Activated CD4-positive, alpha-beta memory T cell treated with anti-CD3 and anti-CD28 coated beads for 36 hours (primary cell): ENCODE results near the gene SPG21. TPM values are rescaled to one million over a fixed set of nuclear protein-coding genes. Genes with fewer than 3 reads are reported as not detected.

Experiments
- CTCF ChIA-PET: fragments of 350-600 bp; sonication (Branson Sonifier 250); formaldehyde crosslinking; loops from one replicate; lab custom pipeline; 2021; ENCODE audit warnings: antibody characterized with exemption, inconsistent platforms; lab: Charles Lee
- POLR2A ChIA-PET: fragments of 350-600 bp; sonication (Branson Sonifier 250); formaldehyde crosslinking; loops from one replicate; lab custom pipeline; 2021; ENCODE audit warnings: antibody characterized with exemption; lab: Charles Lee
- DNase-seq: peaks from one replicate; pipeline ENCODE4 v3.0.0-alpha.2; 2020
- H3K27ac Mint-ChIP-seq: one replicate; pipeline ENCODE4 v1.8.0; 2021; ENCODE audit warnings: mixed read lengths
- H3K27me3 Mint-ChIP-seq: one replicate; pipeline ENCODE4 v1.8.0; 2021; ENCODE audit warnings: mixed read lengths
- H3K36me3 Mint-ChIP-seq: one replicate; pipeline ENCODE4 v1.8.0; 2021; ENCODE audit warnings: mixed read lengths
- H3K4me1 Mint-ChIP-seq: one replicate; pipeline ENCODE4 v1.8.0; 2021; ENCODE audit warnings: low read depth, mixed read lengths
- H3K4me3 Mint-ChIP-seq: one replicate; pipeline ENCODE4 v1.8.0; 2021; ENCODE audit warnings: mild to moderate bottlenecking, mixed read lengths
- H3K9me3 Mint-ChIP-seq: one replicate; pipeline ENCODE4 v1.8.0; 2021; ENCODE audit warnings: mixed read lengths
- intact Hi-C: fragments of 100-400 bp; cut with micrococcal nuclease; formaldehyde crosslinking; loops from one replicate; pipeline ENCODE4 v1.15.1; 2023
- total RNA-seq, 2 experiments: library from RNA; stranded (reverse); gene quantifications; one replicate each; pipeline ENCODE4 v1.2.3, GENCODE V29; 2021

The SPG21 gene, protein sequence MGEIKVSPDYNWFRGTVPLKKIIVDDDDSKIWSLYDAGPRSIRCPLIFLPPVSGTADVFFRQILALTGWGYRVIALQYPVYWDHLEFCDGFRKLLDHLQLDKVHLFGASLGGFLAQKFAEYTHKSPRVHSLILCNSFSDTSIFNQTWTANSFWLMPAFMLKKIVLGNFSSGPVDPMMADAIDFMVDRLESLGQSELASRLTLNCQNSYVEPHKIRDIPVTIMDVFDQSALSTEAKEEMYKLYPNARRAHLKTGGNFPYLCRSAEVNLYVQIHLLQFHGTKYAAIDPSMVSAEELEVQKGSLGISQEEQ
- total RNA-seq: 10 to 100 TPM; 69.3 to 73.0 TPM

- intact Hi-C loops: loop anchor here (1.0 to 5.0 kb wide), 3 partner anchors 40 to 196 kb away; partner anchors contain the start of genes CLPX and MTFMT
- peak; percentile 95 for DNase-seq
- H3K36me3 Mint-ChIP-seq: peaks cover 2% of the 10 kb centered on the region
- peak within 1 kb of the TSS; percentile 96 for H3K4me3 Mint-ChIP-seq
- H3K27ac Mint-ChIP-seq: peak within 1 kb of the TSS; percentile 82
- no peaks in the 10 kb centered on the region for H3K9me3 Mint-ChIP-seq
- H3K27me3 Mint-ChIP-seq: no peaks in the 10 kb centered on the region
- POLR2A ChIA-PET: interaction anchor here (1.2 to 1.6 kb wide), 4 partner anchors 11 to 315 kb away, joined by 3 to 7 read pairs (median 4); partner anchors contain the start of gene PARP16
- CTCF ChIA-PET: interaction anchor here (0.6 to 1.4 kb wide), 2 partner anchors 19 to 36 kb away, joined by 3 read pairs; no protein-coding TSS in a partner anchor
- H3K4me1 Mint-ChIP-seq: peaks cover 35% of the 10 kb centered on the region
These were observed at the start of gene SPG21 for GRCh38 chr15:64989416-64990167. Gene SPG21, minus strand, starts transcription at chr15:64989914. Its CDS starts 6,345 bp downstream, at chr15:64983569.

GRCh38 chr15:65038836-65039235, 49.1 kb upstream of the SPG21 start:
- H3K9me3 Mint-ChIP-seq: no peaks in the 10 kb centered on the region
- peaks cover under 1% of the 10 kb centered on the region for H3K4me1 Mint-ChIP-seq
- no peak overlapping the region for H3K27ac Mint-ChIP-seq
- POLR2A ChIA-PET: no interaction called here
- no peak overlapping the region for H3K4me3 Mint-ChIP-seq
- no peak for DNase-seq
- CTCF ChIA-PET: interaction anchor here (1.2 kb wide), 1 partner anchor 63 kb away, joined by 4 read pairs; no protein-coding TSS in a partner anchor
- intact Hi-C loops: loop anchor here (10.0 kb wide), 1 partner anchor 146 kb away; the partner anchor contains the start of gene CLPX
- peaks cover 1% of the 10 kb centered on the region for H3K27me3 Mint-ChIP-seq
- no peaks in the 10 kb centered on the region for H3K36me3 Mint-ChIP-seq

DNA sequence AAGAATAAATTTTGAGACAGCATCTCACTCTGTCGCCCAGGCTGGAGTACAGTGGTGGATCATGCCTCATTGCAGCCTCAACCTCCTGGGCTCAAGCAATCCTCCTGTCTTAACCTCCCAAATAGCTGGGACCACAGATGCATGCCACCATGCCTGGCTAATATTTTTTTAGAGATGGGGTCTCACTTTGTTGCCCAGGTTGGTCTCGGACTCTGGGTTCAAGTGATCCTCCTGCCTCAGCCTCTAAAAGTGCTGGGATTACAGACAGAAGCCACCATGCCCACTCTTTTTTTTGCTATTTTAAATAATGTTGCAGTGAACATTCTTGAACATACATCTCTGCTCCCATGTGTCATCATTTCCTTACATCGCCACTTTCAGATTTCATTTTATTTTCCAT, 48.7 kb upstream of the SPG21 start:
- DNase-seq: no peak
- ChIA-PET CTCF (interaction anchor here (1.2 kb wide), 1 partner anchor 63 kb away, joined by 4 read pairs; no protein-coding TSS in a partner anchor), POLR2A (no interaction called here)
- Mint-ChIP-seq H3K27me3 (peaks cover 1% of the 10 kb centered on the region), H3K27ac (no peak overlapping the region), H3K36me3 (no peaks in the 10 kb centered on the region), H3K4me3 (no peak overlapping the region), H3K4me1 (peaks cover 4% of the 10 kb centered on the region), H3K9me3 (no peaks in the 10 kb centered on the region)
- intact Hi-C loops: loop anchor here (10.0 kb wide), 1 partner anchor 146 kb away; the partner anchor contains the start of gene CLPX

GRCh38 chr15:65037309-65037708, 47.6 kb upstream of the SPG21 start:
- Mint-ChIP-seq H3K27me3 (peaks cover 3% of the 10 kb centered on the region), H3K9me3 (no peaks in the 10 kb centered on the region), H3K4me1 (peaks cover 7% of the 10 kb centered on the region), H3K4me3 (no peak overlapping the region), H3K36me3 (no peaks in the 10 kb centered on the region), H3K27ac (no peak overlapping the region)
- ChIA-PET CTCF (no interaction called here), POLR2A (no interaction called here)
- no peak for DNase-seq
- intact Hi-C loops: loop anchor here (10.0 kb wide), 1 partner anchor 147 kb away; the partner anchor contains the start of gene CLPX

- Mint-ChIP-seq H3K27me3 (peaks cover 7% of the 10 kb centered on the region), H3K4me3 (no peak overlapping the region), H3K9me3 (no peaks in the 10 kb centered on the region), H3K4me1 (peaks cover 7% of the 10 kb centered on the region), H3K27ac (no peak overlapping the region), H3K36me3 (no peaks in the 10 kb centered on the region)
- DNase-seq: no peak
- POLR2A ChIA-PET: interaction anchor here (1.0 kb wide), 1 partner anchor 14 kb away, joined by 4 read pairs; no protein-coding TSS in a partner anchor
- intact Hi-C loops: loop anchor here (5.0 to 10.0 kb wide), 2 partner anchors 150 to 302 kb away; partner anchors contain the start of gene CLPX
- CTCF ChIA-PET: interaction anchor here (0.7 to 3.1 kb wide), 12 partner anchors 10 to 350 kb away, joined by 3 to 35 read pairs (median 6); partner anchors contain the start of genes KBTBD13 and PARP16
These were observed 45.0 kb upstream of the SPG21 start for GRCh38 chr15:65034719-65035118.

GRCh38 chr15:65033659-65034269, 44.0 kb upstream of the SPG21 start:
- Mint-ChIP-seq H3K4me3 (no peak overlapping the region), H3K27me3 (peaks cover 7% of the 10 kb centered on the region), H3K4me1 (peaks cover 7% of the 10 kb centered on the region), H3K36me3 (no peaks in the 10 kb centered on the region), H3K9me3 (no peaks in the 10 kb centered on the region), H3K27ac (no peak overlapping the region)
- CTCF ChIA-PET: interaction anchor here (0.5 to 3.1 kb wide), 29 partner anchors 9 to 663 kb away, joined by 3 to 35 read pairs (median 5); partner anchors contain the start of genes KBTBD13, PARP16 and RNU5B-1
- intact Hi-C loops: loop anchor here (1.0 to 10.0 kb wide), 5 partner anchors 45 to 301 kb away; partner anchors contain the start of genes CLPX, RNU5A-1 and RNU5B-1
- POLR2A ChIA-PET: no interaction called here
- DNase-seq: peak; percentile 48

- H3K4me3 Mint-ChIP-seq: no peak overlapping the region
- intact Hi-C loops: loop anchor here (1.0 to 10.0 kb wide), 5 partner anchors 45 to 301 kb away; partner anchors contain the start of genes CLPX, RNU5A-1 and RNU5B-1
- H3K4me1 Mint-ChIP-seq: peaks cover 13% of the 10 kb centered on the region
- H3K9me3 Mint-ChIP-seq: no peaks in the 10 kb centered on the region
- ChIA-PET CTCF (interaction anchor here (0.6 to 3.1 kb wide), 19 partner anchors 10 to 352 kb away, joined by 3 to 35 read pairs (median 5); partner anchors contain the start of genes KBTBD13 and PARP16), POLR2A (no interaction called here)
- peaks cover 6% of the 10 kb centered on the region for H3K27me3 Mint-ChIP-seq
- DNase-seq: peak; percentile 61
- H3K36me3 Mint-ChIP-seq: no peaks in the 10 kb centered on the region
- no peak overlapping the region for H3K27ac Mint-ChIP-seq
These were observed 43.3 kb upstream of the SPG21 start for GRCh38 chr15:65032801-65033537.

- H3K9me3 Mint-ChIP-seq: no peaks in the 10 kb centered on the region
- CTCF ChIA-PET: no interaction called here
- POLR2A ChIA-PET: no interaction called here
- H3K4me1 Mint-ChIP-seq: peaks cover 21% of the 10 kb centered on the region
- DNase-seq: no peak
- H3K27ac Mint-ChIP-seq: no peak overlapping the region
- intact Hi-C loops: loop anchor here (1.0 to 10.0 kb wide), 3 partner anchors 40 to 297 kb away; partner anchors contain the start of genes CLPX and SPG21
- peaks cover 7% of the 10 kb centered on the region for H3K36me3 Mint-ChIP-seq
- H3K4me3 Mint-ChIP-seq: peak overlapping the region; percentile 66
- H3K27me3 Mint-ChIP-seq: peaks cover 6% of the 10 kb centered on the region
These were observed 40.1 kb upstream of the SPG21 start for GRCh38 chr15:65029736-65030208.

DNA sequence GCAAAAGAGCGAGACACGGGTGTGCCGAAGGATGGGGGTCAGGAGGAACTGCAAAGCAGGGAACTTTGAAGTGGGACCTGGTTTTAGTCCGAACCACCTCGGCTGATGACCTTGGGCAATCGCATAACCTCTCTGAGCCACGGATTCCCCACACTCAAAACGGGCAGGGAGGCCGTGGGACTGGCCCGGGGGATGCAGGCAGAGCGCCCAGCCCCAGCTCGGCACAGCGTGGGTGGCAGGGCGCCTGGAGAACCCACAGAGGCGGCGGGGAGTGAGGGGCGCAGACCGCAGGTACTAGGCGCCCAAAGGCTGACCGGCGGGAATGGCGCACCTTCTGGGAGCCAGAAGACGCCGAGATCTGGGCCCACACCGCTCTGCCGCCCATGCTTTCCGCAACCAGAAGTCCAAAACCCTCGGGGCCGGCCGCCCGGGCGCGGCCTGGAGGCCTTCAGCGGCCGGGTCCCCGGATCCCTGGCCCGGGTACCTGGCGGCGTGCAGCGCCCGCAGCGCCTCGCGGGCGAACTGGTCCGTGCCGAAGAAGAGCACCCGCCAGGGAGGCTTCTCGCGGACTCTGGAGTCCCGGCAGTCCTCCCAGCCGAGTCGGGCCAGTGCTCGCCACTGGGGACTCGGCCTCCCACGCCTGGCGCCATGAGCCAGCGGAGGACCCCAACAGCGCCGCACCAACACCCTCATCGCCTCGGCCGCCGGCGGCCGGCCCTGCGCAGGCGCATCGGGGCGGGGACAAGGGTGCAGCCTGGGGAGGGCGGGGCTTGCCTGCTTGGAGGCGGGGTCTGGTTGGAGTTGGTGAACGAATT, 39.4 kb upstream of the SPG21 start, which contains the start of gene MTFMT:
Gene MTFMT, minus strand, starts transcription at position 719 of the 815 bp plus-strand sequence. Its CDS starts 26 bp downstream, at position 693.
- Mint-ChIP-seq H3K36me3 (peaks cover 10% of the 10 kb centered on the region), H3K27ac (peak within 1 kb of the TSS; percentile 38), H3K4me3 (peak within 1 kb of the TSS; percentile 83), H3K9me3 (no peaks in the 10 kb centered on the region), H3K4me1 (peaks cover 21% of the 10 kb centered on the region), H3K27me3 (peaks cover 6% of the 10 kb centered on the region)
- DNase-seq: peak; percentile 94
- intact Hi-C loops: loop anchor here (1.0 kb wide), 1 partner anchor 40 kb away; the partner anchor contains the start of gene SPG21
- CTCF ChIA-PET: no interaction called here
- POLR2A ChIA-PET: no interaction called here

- Mint-ChIP-seq H3K27ac (peak overlapping the region; percentile 38), H3K4me1 (peaks cover 17% of the 10 kb centered on the region), H3K4me3 (peak overlapping the region; percentile 83), H3K36me3 (peaks cover 13% of the 10 kb centered on the region), H3K27me3 (peaks cover 6% of the 10 kb centered on the region), H3K9me3 (no peaks in the 10 kb centered on the region)
- DNase-seq: peak; percentile 14
- ChIA-PET CTCF (no interaction called here), POLR2A (no interaction called here)
- intact Hi-C loops: no loop called here
These were observed 38.6 kb upstream of the SPG21 start for GRCh38 chr15:65028338-65028737.
